ENCODE data around the gene SLC22A3. TPM values are rescaled to one million over a fixed set of nuclear protein-coding genes. Genes with fewer than 3 reads are reported as not detected.
"Not testable (repeated sequence)": the region's sequence is repeated elsewhere in the genome, so short reads cannot be mapped to it uniquely, and the experiment has no call there.

SLC22A3 gene
- total and polyA plus RNA-seq, 7 experiments from 2014 or later: not detected

GRCh38 chr6:160367798-160368547 lies 19.8 kb downstream of the SLC22A3 start:
- Histone ChIP-seq H3K9me3 (ENCODE audit: control insufficient read depth in 2 of 3, low read length in 3 of 3) (no peaks in the 10 kb centered on the region), H3K27ac (ENCODE audit: low read depth, low read length) (no peak overlapping the region), H3K27me3 (ENCODE audit: control insufficient read depth in 2 of 2, insufficient read depth in 2 of 2, low read length in 2 of 2) (no peaks in the 10 kb centered on the region), H3K4me3 (ENCODE audit: low read length) (no peak overlapping the region), H3K36me3 (ENCODE audit: control insufficient read depth in 2 of 3, insufficient read depth in 3 of 3, low read length in 3 of 3) (no peaks in the 10 kb centered on the region), H3K4me1 (ENCODE audit: control insufficient read depth in 2 of 2, insufficient read depth in 2 of 2, low read length in 2 of 2) (no peaks in the 10 kb centered on the region)
- Mint-ChIP-seq H3K27ac (peak overlapping the region in 1 of 9 donors; percentile 33), H3K9me3 (peaks cover 0 to 24% (median 5%) of the 10 kb centered on the region in 11 donors), H3K4me3 (no peak overlapping the region), H3K4me1 (peaks cover 0 to 2% (median 0%) of the 10 kb centered on the region in 7 donors), H3K36me3 (no peaks in the 10 kb centered on the region), H3K27me3 (peaks cover 0 to 9% (median 0%) of the 10 kb centered on the region in 5 donors)
- POLR2A ChIA-PET: no interaction called here
- CTCF ChIA-PET: no interaction called here
- intact Hi-C loops (cut with micrococcal nuclease): no loop called here
- ATAC-seq: no peak
- DNase-seq: no peak

DNA sequence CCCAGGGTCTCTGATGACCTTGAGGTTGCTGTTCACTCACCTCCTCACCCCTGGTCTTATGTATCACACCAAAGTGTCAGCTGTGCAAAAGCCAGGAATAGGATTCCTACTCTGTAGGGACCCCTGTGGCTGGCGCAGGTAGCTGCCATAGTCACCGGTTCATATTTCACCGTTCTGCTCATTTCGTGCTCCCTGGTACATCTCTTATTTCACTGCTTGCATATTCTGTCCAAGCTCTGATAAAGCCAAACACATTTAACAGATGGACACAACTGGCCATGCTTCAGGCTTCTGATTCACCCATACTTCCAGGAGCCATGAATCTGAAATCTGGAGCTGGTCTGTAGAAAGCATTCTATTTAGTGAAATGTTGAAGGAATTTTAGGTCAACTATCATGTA lies 20.5 kb downstream of the SLC22A3 start:
- H3K4me1 Mint-ChIP-seq: peaks cover 0 to 2% (median 0%) of the 10 kb centered on the region in 7 donors
- intact Hi-C loops (cut with micrococcal nuclease): no loop called here

DNA sequence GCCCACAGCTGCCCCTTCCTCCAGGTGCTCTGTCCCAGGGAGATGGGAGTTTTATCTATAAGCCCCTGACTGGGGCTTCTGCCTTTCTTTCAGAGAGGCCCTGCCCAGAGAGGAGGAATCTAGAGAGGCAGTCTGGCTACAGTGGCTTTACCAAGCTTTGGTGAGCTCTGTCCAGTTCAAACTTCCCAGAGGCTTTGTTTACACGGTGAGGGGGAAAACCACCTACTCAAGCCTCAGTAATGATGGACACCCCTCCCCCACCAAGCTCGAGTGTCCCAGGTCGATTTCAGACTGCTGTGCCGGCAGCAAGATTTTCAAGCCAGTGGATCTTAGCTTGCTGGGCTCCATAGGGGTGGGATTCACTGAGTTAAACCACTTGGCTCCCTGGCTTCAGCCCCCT lies 25.4 kb downstream of the SLC22A3 start:
- H3K4me3 Mint-ChIP-seq; H3K36me3 ChIP-seq (ENCODE audit: control insufficient read depth in 2 of 3, insufficient read depth in 3 of 3, low read length in 3 of 3); POLR2A ChIA-PET; intact Hi-C loops (cut with micrococcal nuclease); H3K4me1 ChIP-seq (ENCODE audit: control insufficient read depth in 2 of 2, insufficient read depth in 2 of 2, low read length in 2 of 2); H3K4me3 ChIP-seq (ENCODE audit: low read length); H3K9me3 ChIP-seq (ENCODE audit: control insufficient read depth in 2 of 3, low read length in 3 of 3); CTCF ChIA-PET; H3K4me1 Mint-ChIP-seq; ATAC-seq; H3K27ac Mint-ChIP-seq; H3K27me3 ChIP-seq (ENCODE audit: control insufficient read depth in 2 of 2, insufficient read depth in 2 of 2, low read length in 2 of 2); DNase-seq; H3K27ac ChIP-seq (ENCODE audit: low read depth, low read length); H3K36me3 Mint-ChIP-seq: not testable (repeated sequence)
- Mint-ChIP-seq H3K9me3 (peaks cover 0 to 24% (median 4%) of the 10 kb centered on the region in 11 donors), H3K27me3 (peaks cover 8 to 14% (median 10%) of the 10 kb centered on the region in 5 donors)

More for the DNA sequence above, 20.5 kb downstream of the SLC22A3 start:
- Mint-ChIP-seq H3K9me3 (peaks cover 0 to 24% (median 5%) of the 10 kb centered on the region in 11 donors), H3K36me3 (no peaks in the 10 kb centered on the region), H3K27me3 (peaks cover 0 to 14% (median 0%) of the 10 kb centered on the region in 5 donors), H3K27ac (no peak overlapping the region), H3K4me3 (no peak overlapping the region)
- Histone ChIP-seq H3K27ac (ENCODE audit: low read depth, low read length) (no peak overlapping the region), H3K27me3 (ENCODE audit: control insufficient read depth in 2 of 2, insufficient read depth in 2 of 2, low read length in 2 of 2) (no peaks in the 10 kb centered on the region), H3K9me3 (ENCODE audit: control insufficient read depth in 2 of 3, low read length in 3 of 3) (no peaks in the 10 kb centered on the region), H3K4me1 (ENCODE audit: control insufficient read depth in 2 of 2, insufficient read depth in 2 of 2, low read length in 2 of 2) (no peaks in the 10 kb centered on the region), H3K4me3 (ENCODE audit: low read length) (no peak overlapping the region), H3K36me3 (ENCODE audit: control insufficient read depth in 2 of 3, insufficient read depth in 3 of 3, low read length in 3 of 3) (no peaks in the 10 kb centered on the region)
- CTCF ChIA-PET: no interaction called here
- POLR2A ChIA-PET: no interaction called here
- DNase-seq (no peak), ATAC-seq (no peak)

GRCh38 chr6:160374836-160375560 lies 26.8 kb downstream of the SLC22A3 start:
- intact Hi-C loops (cut with micrococcal nuclease): no loop called here
- Mint-ChIP-seq H3K9me3 (peaks cover 0 to 18% (median 4%) of the 10 kb centered on the region in 11 donors), H3K4me1 (no peaks in the 10 kb centered on the region), H3K36me3 (no peaks in the 10 kb centered on the region), H3K27ac (no peak overlapping the region), H3K27me3 (peaks cover 10 to 20% (median 13%) of the 10 kb centered on the region in 5 donors), H3K4me3 (no peak overlapping the region)
- Histone ChIP-seq H3K9me3 (ENCODE audit: control insufficient read depth in 2 of 3, low read length in 3 of 3) (no peaks in the 10 kb centered on the region), H3K4me3 (ENCODE audit: low read length) (no peak overlapping the region), H3K36me3 (ENCODE audit: control insufficient read depth in 2 of 3, insufficient read depth in 3 of 3, low read length in 3 of 3) (no peaks in the 10 kb centered on the region), H3K27me3 (ENCODE audit: control insufficient read depth in 2 of 2, insufficient read depth in 2 of 2, low read length in 2 of 2) (no peaks in the 10 kb centered on the region), H3K27ac (ENCODE audit: low read depth, low read length) (no peak overlapping the region), H3K4me1 (ENCODE audit: control insufficient read depth in 2 of 2, insufficient read depth in 2 of 2, low read length in 2 of 2) (no peaks in the 10 kb centered on the region)
- ChIA-PET CTCF (interaction anchor here (1.1 kb wide), 1 partner anchor 160 kb away, joined by 3 read pairs; no protein-coding TSS in a partner anchor), POLR2A (no interaction called here)
- DNase-seq (no peak), ATAC-seq (no peak)

- ChIA-PET POLR2A (no interaction called here), CTCF (interaction anchor here (1.1 kb wide), 1 partner anchor 159 kb away, joined by 3 read pairs; no protein-coding TSS in a partner anchor)
- Histone ChIP-seq H3K27ac (ENCODE audit: low read depth, low read length) (no peak overlapping the region), H3K4me3 (ENCODE audit: low read length) (no peak overlapping the region), H3K27me3 (ENCODE audit: control insufficient read depth in 2 of 2, insufficient read depth in 2 of 2, low read length in 2 of 2) (no peaks in the 10 kb centered on the region), H3K4me1 (ENCODE audit: control insufficient read depth in 2 of 2, insufficient read depth in 2 of 2, low read length in 2 of 2) (no peaks in the 10 kb centered on the region), H3K9me3 (ENCODE audit: control insufficient read depth in 2 of 3, low read length in 3 of 3) (no peaks in the 10 kb centered on the region), H3K36me3 (ENCODE audit: control insufficient read depth in 2 of 3, insufficient read depth in 3 of 3, low read length in 3 of 3) (no peaks in the 10 kb centered on the region)
- Mint-ChIP-seq H3K4me3 (no peak overlapping the region), H3K27me3 (peaks cover 10 to 20% (median 13%) of the 10 kb centered on the region in 5 donors), H3K36me3 (no peaks in the 10 kb centered on the region), H3K9me3 (peaks cover 0 to 14% (median 2%) of the 10 kb centered on the region in 11 donors), H3K27ac (no peak overlapping the region), H3K4me1 (no peaks in the 10 kb centered on the region)
- intact Hi-C loops (cut with micrococcal nuclease): no loop called here
- ATAC-seq (no peak), DNase-seq (no peak)
Measured at GRCh38 chr6:160375561-160375949, 27.4 kb downstream of the SLC22A3 start.

DNA sequence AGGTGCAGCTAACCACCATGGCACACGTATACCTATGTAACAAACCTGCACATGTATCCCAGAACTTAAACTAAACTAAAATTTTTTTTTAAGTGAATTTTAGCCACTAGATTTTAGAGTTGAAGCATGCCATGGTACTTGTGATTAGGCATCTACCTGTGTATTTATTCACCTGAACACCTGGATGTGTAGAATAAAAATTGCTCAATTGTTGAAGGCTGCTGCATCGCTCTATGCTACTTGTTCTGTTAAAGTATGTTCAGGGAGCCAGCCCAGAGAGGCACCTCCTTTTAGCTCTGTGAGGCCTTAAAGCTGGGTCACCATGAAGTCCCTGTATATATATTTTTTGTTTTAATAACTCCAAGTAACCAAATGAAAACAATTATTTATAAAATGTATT lies 28.3 kb downstream of the SLC22A3 start:
- Mint-ChIP-seq H3K9me3 (peaks cover 0 to 8% (median 0%) of the 10 kb centered on the region in 11 donors), H3K4me1 (no peaks in the 10 kb centered on the region), H3K4me3 (no peak overlapping the region), H3K27me3 (peaks cover 10 to 20% (median 10%) of the 10 kb centered on the region in 5 donors), H3K27ac (no peak overlapping the region), H3K36me3 (no peaks in the 10 kb centered on the region)
- Histone ChIP-seq H3K9me3 (ENCODE audit: control insufficient read depth in 2 of 3, low read length in 3 of 3) (no peaks in the 10 kb centered on the region), H3K27me3 (ENCODE audit: control insufficient read depth in 2 of 2, insufficient read depth in 2 of 2, low read length in 2 of 2) (no peaks in the 10 kb centered on the region), H3K4me3 (ENCODE audit: low read length) (no peak overlapping the region), H3K27ac (ENCODE audit: low read depth, low read length) (no peak overlapping the region), H3K4me1 (ENCODE audit: control insufficient read depth in 2 of 2, insufficient read depth in 2 of 2, low read length in 2 of 2) (no peaks in the 10 kb centered on the region), H3K36me3 (ENCODE audit: control insufficient read depth in 2 of 3, insufficient read depth in 3 of 3, low read length in 3 of 3) (no peaks in the 10 kb centered on the region)
- ChIA-PET CTCF (no interaction called here), POLR2A (no interaction called here)
- intact Hi-C loops (cut with micrococcal nuclease): no loop called here
- ATAC-seq (no peak), DNase-seq (no peak)

All from naive thymus-derived CD4-positive, alpha-beta T cell (primary cell).